Esophagus squamous epithelium (tissue), 4 donors: ENCODE measurements around the gene KLK12.

ENCODE experiments used
- CTCF ChIP-seq, 6 experiments: fragments of 450-650 bp in 4 of 6; fragments of 200-600 bp in 2 of 6; sonication (generic) in 2 of 6; IDR thresholded peaks; one replicate each; pipeline ENCODE4 v1.5.1; 2016 to 2019; ENCODE audit warnings: antibody characterized with exemption in 6 of 6, mild to moderate bottlenecking in 4 of 6, moderate library complexity in 4 of 6
- POLR2A ChIP-seq, 4 donors: fragments of 450-650 bp; IDR thresholded peaks; one replicate each; pipeline ENCODE4 v1.6.1; 2017; ENCODE audit warnings: antibody characterized with exemption in 4 of 4, mild to moderate bottlenecking in 4 of 4, moderate library complexity in 3 of 4

- no peak for TF ChIP-seq CTCF (IDR thresholded peaks at IDR 0.05)
- no peak for TF ChIP-seq POLR2A (IDR thresholded peaks at IDR 0.05)
Observed at GRCh38 chr19:51081476-51081875, 46.7 kb upstream of the KLK12 start.
